Liver (tissue), 9 donors: ENCODE measurements around the gene SATB1. TPM values are rescaled to one million over a fixed set of nuclear protein-coding genes. Genes with fewer than 3 reads are reported as not detected.

ENCODE experiments used
- DNase-seq: peaks from one replicate; pipeline ENCODE4 v3.0.0-alpha.2; 2017; ENCODE audit warnings: low spot score
- H3K27ac ChIP-seq, 2 donors: one replicate each; pipeline ENCODE4 v1.7.0; 2013; ENCODE audit warnings: inconsistent platforms in 2 of 2, low read length in 2 of 2, control low read depth in 1 of 2, low read depth in 1 of 2, mild to moderate bottlenecking in 1 of 2
- H3K27me3 ChIP-seq, 4 donors: one replicate each; pipeline versions ENCODE4 v1.6.1 to v1.7.0; 2013; ENCODE audit warnings: low read length in 3 of 4, inconsistent platforms in 1 of 4, mild to moderate bottlenecking in 1 of 4, moderate library complexity in 1 of 4; ENCODE audit not compliant: control insufficient read depth in 4 of 4, insufficient read depth in 4 of 4
- H3K36me3 ChIP-seq, 4 donors: one replicate each; pipeline versions ENCODE4 v1.6.1 to v1.7.0; 2013; ENCODE audit warnings: low read length in 3 of 4, mild to moderate bottlenecking in 3 of 4, low read depth in 1 of 4, moderate library complexity in 1 of 4; ENCODE audit not compliant: control insufficient read depth in 4 of 4, insufficient read depth in 3 of 4
- H3K4me1 ChIP-seq, 4 donors: one replicate each; pipeline versions ENCODE4 v1.6.1 to v1.7.0; 2013; ENCODE audit warnings: low read length in 3 of 4, mild to moderate bottlenecking in 3 of 4, moderate library complexity in 1 of 4; ENCODE audit not compliant: control insufficient read depth in 4 of 4, insufficient read depth in 4 of 4
- H3K4me3 ChIP-seq, 3 donors: one replicate each; pipeline versions ENCODE4 v1.6.1 to v1.7.0; 2013; ENCODE audit warnings: low read length in 3 of 3, control low read depth in 1 of 3, low read depth in 1 of 3, mild to moderate bottlenecking in 1 of 3
- H3K9ac ChIP-seq, 2 donors: one replicate each; pipeline ENCODE4 v1.7.0; 2013; ENCODE audit warnings: low read length in 2 of 2, mild to moderate bottlenecking in 2 of 2, moderate library complexity in 2 of 2, control low read depth in 1 of 2, low read depth in 1 of 2
- H3K9me3 ChIP-seq, 4 donors: one replicate each; pipeline versions ENCODE4 v1.6.1 to v1.7.0; 2013; ENCODE audit warnings: low read length in 3 of 4; ENCODE audit not compliant: control insufficient read depth in 4 of 4
- ATF3 ChIP-seq: IDR thresholded peaks from 2 replicates; pipeline ENCODE4 v1.6.1; 2016; ENCODE audit warnings: antibody characterized with exemption
- CTCF ChIP-seq: fragments of 150-350 bp; IDR thresholded peaks from 2 replicates; pipeline ENCODE4 v1.5.1; 2017; ENCODE audit warnings: improper control_type of control experiment, low read depth, low read length; ENCODE audit not compliant: missing input control
- EGR1 ChIP-seq, 2 donors: IDR thresholded peaks; 2 replicates each; pipeline ENCODE4 v1.6.1; 2016 to 2018; ENCODE audit warnings: antibody characterized with exemption in 2 of 2, low read depth in 2 of 2
- FOXA1 ChIP-seq: IDR thresholded peaks from 2 replicates; pipeline ENCODE4 v1.6.1; 2016; ENCODE audit warnings: antibody characterized with exemption
- FOXA2 ChIP-seq: IDR thresholded peaks from 2 replicates; pipeline ENCODE4 v1.6.1; 2016; ENCODE audit warnings: antibody characterized with exemption
- GABPA ChIP-seq, 2 donors: IDR thresholded peaks in 1 of 2; conservative IDR thresholded peaks in 1 of 2; 2 replicates each; pipeline ENCODE4 v1.6.1; 2016; ENCODE audit warnings: antibody characterized with exemption in 2 of 2, mild to moderate bottlenecking in 1 of 2, moderate library complexity in 1 of 2
- HNF4A ChIP-seq, 2 donors: conservative IDR thresholded peaks; 2 replicates each; pipeline ENCODE4 v1.6.1; 2016; ENCODE audit warnings: antibody characterized with exemption in 2 of 2, mild to moderate bottlenecking in 2 of 2
- HNF4G ChIP-seq: IDR thresholded peaks from 2 replicates; pipeline ENCODE4 v1.6.1; 2016; ENCODE audit warnings: antibody characterized with exemption
- JUND ChIP-seq, 2 donors: IDR thresholded peaks; 2 replicates each; pipeline ENCODE4 v1.6.1; 2016; ENCODE audit warnings: antibody characterized with exemption in 2 of 2
- MAX ChIP-seq: IDR thresholded peaks from 2 replicates; pipeline ENCODE4 v1.6.1; 2016; ENCODE audit warnings: antibody characterized with exemption
- NR2F2 ChIP-seq: IDR thresholded peaks from 2 replicates; pipeline ENCODE4 v1.6.1; 2016; ENCODE audit warnings: antibody characterized with exemption
- RAD21 ChIP-seq, 2 donors: IDR thresholded peaks; 2 replicates each; pipeline ENCODE4 v1.6.1; 2016; ENCODE audit warnings: antibody characterized with exemption in 2 of 2, mild to moderate bottlenecking in 2 of 2
- REST ChIP-seq: IDR thresholded peaks from 2 replicates; pipeline ENCODE4 v1.6.1; 2016; ENCODE audit warnings: antibody characterized with exemption, mild to moderate bottlenecking
- RXRA ChIP-seq, 2 donors: IDR thresholded peaks; 2 replicates each; pipeline ENCODE4 v1.6.1; 2017 to 2018; ENCODE audit warnings: antibody characterized with exemption in 2 of 2, mild to moderate bottlenecking in 1 of 2
- SP1 ChIP-seq: IDR thresholded peaks from 2 replicates; pipeline ENCODE4 v1.6.1; 2018; ENCODE audit warnings: antibody characterized with exemption, mild to moderate bottlenecking
- TAF1 ChIP-seq: conservative IDR thresholded peaks from 2 replicates; pipeline ENCODE4 v1.6.1; 2016; ENCODE audit warnings: antibody characterized with exemption, mild to moderate bottlenecking
- YY1 ChIP-seq: IDR thresholded peaks from 2 replicates; pipeline ENCODE4 v1.6.1; 2016; ENCODE audit warnings: antibody characterized with exemption, mild to moderate bottlenecking
- ZBTB33 ChIP-seq: IDR thresholded peaks from 2 replicates; pipeline ENCODE4 v1.6.1; 2016; ENCODE audit warnings: antibody characterized with exemption
- WGBS: extraction: QIAGEN DNeasy Blood & Tissue Kit; methylation state at CpG from one replicate; pipeline ENCODE4 v1.1.7; 2013; 5-methylcytosine and 5-hydroxymethylcytosine counted together
- polyA plus RNA-seq, 2 donors: library from polyadenylated mRNA; stranded (reverse) in 1 of 2; unstranded in 1 of 2; fragments of 200-250 nt in 1 of 2; fragments of >200 nt in 1 of 2; fragmentation: Nextera tagmentation in 1 of 2; extraction: Ambion mirVana in 1 of 2; gene quantifications; one replicate each; pipeline versions ENCODE4 v1.2.1 to v1.2.3, GENCODE V29; 2013 to 2015
- total RNA-seq, 2 donors: library from RNA; depleted of rRNA; stranded (reverse); fragments of >200 nt; gene quantifications; one replicate each; pipeline ENCODE4 v1.2.3, GENCODE V29; 2014
- donor health status: healthy.
- donor health status: healthy.
- donor health status: healthy.
- donor health status: healthy.
- donor health status: healthy.

SATB1 gene
- total and polyA plus RNA-seq, 4 donors, result 4.3 to 23.7 (median 10.5) TPM

- peaks cover 0 to 15% (median 6%) of the 10 kb centered on the region in 4 donors for H3K4me1 ChIP-seq
- WGBS, result 54% methylated on average over 2 of the region's 2 CpGs
- no peak for DNase-seq
- H3K4me3 ChIP-seq, result no peak overlapping the region
- no peak overlapping the region for H3K27ac ChIP-seq
- no peaks in the 10 kb centered on the region for H3K27me3 ChIP-seq
- H3K36me3 ChIP-seq, result peaks cover 0 to 1% (median 0%) of the 10 kb centered on the region in 4 donors
- TF ChIP-seq RAD21 (IDR thresholded peaks at IDR 0.05), result no peak
- TF ChIP-seq TAF1, result no peak
- no peak for TF ChIP-seq GABPA (IDR thresholded peaks at IDR 0.05 in 1 of 2, conservative IDR thresholded peaks at IDR 0.05 in 1 of 2)
- no peak for TF ChIP-seq HNF4A (conservative IDR thresholded peaks at IDR 0.05)
- no peak for TF ChIP-seq JUND (IDR thresholded peaks at IDR 0.05)
- TF ChIP-seq EGR1 (IDR thresholded peaks at IDR 0.05; ENCODE audit: low read depth in 2 of 2), result no peak
- no peak for TF ChIP-seq FOXA2
- no peak for TF ChIP-seq NR2F2
- no peak for TF ChIP-seq SP1
- no peak for TF ChIP-seq ZBTB33
- no peak for TF ChIP-seq REST
- TF ChIP-seq YY1, result no peak
- no peak for TF ChIP-seq FOXA1
- TF ChIP-seq MAX, result no peak
- no peak for TF ChIP-seq CTCF
- TF ChIP-seq ATF3, result no peak
- TF ChIP-seq HNF4G, result no peak
- no peak for TF ChIP-seq RXRA (IDR thresholded peaks at IDR 0.05)
- H3K9me3 ChIP-seq, result no peaks in the 10 kb centered on the region
- H3K9ac ChIP-seq, result no peak overlapping the region
Measured at GRCh38 chr3:18403061-18403460, 22.1 kb downstream of the SATB1 start.
